Calu3 (cell line): ENCODE measurements around the gene PKHD1. TPM values are rescaled to one million over a fixed set of nuclear protein-coding genes. Genes with fewer than 3 reads are reported as not detected.

Experiments used
- BruUV-seq: library from RNA; stranded (reverse); fragments of 400-500 nt; replicated peaks from 2 replicates; lab custom pipeline; 2021; lab: Mats Ljungman, UMichigan
- CTCF ChIA-PET: fragments of 300-600 bp; sonication (Branson Sonifier 250); formaldehyde crosslinking; loops from one replicate; lab custom pipeline; 2022; ENCODE audit warnings: antibody characterized with exemption; lab: Charles Lee
- DNase-seq: peaks from one replicate; pipeline ENCODE4 v3.0.0; 2022
- H3K27ac Mint-ChIP-seq: one replicate; pipeline ENCODE4 v1.8.0; 2022; ENCODE audit warnings: mixed read lengths; ENCODE audit not compliant: unreplicated experiment
- H3K27me3 Mint-ChIP-seq: one replicate; pipeline ENCODE4 v1.8.0; 2022; ENCODE audit warnings: mixed read lengths; ENCODE audit not compliant: unreplicated experiment
- H3K36me3 Mint-ChIP-seq: one replicate; pipeline ENCODE4 v1.8.0; 2022; ENCODE audit warnings: mild to moderate bottlenecking, moderate library complexity, mixed read lengths; ENCODE audit not compliant: insufficient read depth, unreplicated experiment
- H3K4me1 Mint-ChIP-seq: one replicate; pipeline ENCODE4 v1.8.0; 2022; ENCODE audit warnings: mild to moderate bottlenecking, low read depth, mixed read lengths; ENCODE audit not compliant: unreplicated experiment
- H3K4me3 Mint-ChIP-seq: one replicate; pipeline ENCODE4 v1.8.0; 2022; ENCODE audit warnings: mild to moderate bottlenecking, low read depth, moderate library complexity, mixed read lengths; ENCODE audit not compliant: unreplicated experiment
- H3K9me3 Mint-ChIP-seq: one replicate; pipeline ENCODE4 v1.8.0; 2022; ENCODE audit warnings: low read depth, mixed read lengths; ENCODE audit not compliant: unreplicated experiment
- CTCF ChIP-seq: fragments of 200-600 bp; IDR thresholded peaks from one replicate; pipeline ENCODE4 v1.8.0; 2022; ENCODE audit warnings: antibody characterized with exemption; ENCODE audit not compliant: unreplicated experiment
- intact Hi-C: fragments of 100-400 bp; cut with micrococcal nuclease; formaldehyde crosslinking; loops from one replicate; pipeline ENCODE4 v1.10.0; 2022; ENCODE audit not compliant: unreplicated experiment
- total RNA-seq: library from RNA; stranded (reverse); gene quantifications from 2 replicates; pipeline ENCODE4 v1.2.3, GENCODE V29; 2022

Gene PKHD1
- total RNA-seq, 1 experiment from 2014 or later = 25.2 TPM

GRCh38 chr6:52000064-52000463 lies 87.3 kb downstream of the PKHD1 start:
- peaks cover 4% of the 10 kb centered on the region for H3K36me3 Mint-ChIP-seq
- BruUV-seq = no TSS peak
- intact Hi-C loops = no loop called here
- no peaks in the 10 kb centered on the region for H3K27me3 Mint-ChIP-seq
- H3K4me1 Mint-ChIP-seq = no peaks in the 10 kb centered on the region
- H3K9me3 Mint-ChIP-seq = no peaks in the 10 kb centered on the region
- no peak for DNase-seq
- CTCF ChIA-PET = no interaction called here
- no peak for TF ChIP-seq CTCF
- no peak overlapping the region for H3K27ac Mint-ChIP-seq
- no peak overlapping the region for H3K4me3 Mint-ChIP-seq

DNA sequence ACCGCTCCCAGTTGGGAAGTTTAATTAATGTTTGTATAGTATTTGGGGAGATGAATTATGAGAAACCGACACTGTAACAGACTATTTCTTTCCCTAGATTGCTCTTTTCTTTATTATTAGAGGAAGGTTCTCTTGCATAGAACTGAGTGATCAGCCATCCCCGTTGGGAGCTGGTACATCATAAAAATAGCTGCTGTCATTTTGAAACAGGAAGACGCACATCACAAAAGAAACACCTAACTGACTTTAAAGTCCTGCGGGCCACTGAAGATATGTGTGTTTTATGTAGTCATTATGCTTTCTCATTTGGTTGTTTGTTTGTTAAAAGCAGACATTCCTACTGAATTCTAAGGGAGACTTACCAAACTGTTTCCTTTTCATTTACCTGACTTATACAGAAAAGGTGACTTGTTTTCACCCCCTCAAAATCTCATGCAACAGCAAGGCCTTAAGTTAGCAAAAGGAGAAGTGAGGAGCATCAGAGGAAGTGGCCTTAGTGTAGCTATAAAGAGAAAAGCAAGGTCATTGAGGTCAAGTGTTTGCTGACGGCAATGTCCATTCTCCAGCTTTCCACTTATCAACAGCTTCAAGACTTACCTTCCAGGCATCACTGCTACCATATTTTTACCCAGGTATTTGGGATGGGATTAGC lies 91.0 kb downstream of the PKHD1 start:
- CTCF ChIA-PET = no interaction called here
- H3K4me1 Mint-ChIP-seq = no peaks in the 10 kb centered on the region
- DNase-seq = no peak
- H3K9me3 Mint-ChIP-seq = no peaks in the 10 kb centered on the region
- intact Hi-C loops = no loop called here
- no peak overlapping the region for H3K4me3 Mint-ChIP-seq
- H3K27ac Mint-ChIP-seq = no peak overlapping the region
- BruUV-seq = no TSS peak
- peaks cover 7% of the 10 kb centered on the region for H3K36me3 Mint-ChIP-seq
- TF ChIP-seq CTCF = no peak
- H3K27me3 Mint-ChIP-seq = no peaks in the 10 kb centered on the region

DNA sequence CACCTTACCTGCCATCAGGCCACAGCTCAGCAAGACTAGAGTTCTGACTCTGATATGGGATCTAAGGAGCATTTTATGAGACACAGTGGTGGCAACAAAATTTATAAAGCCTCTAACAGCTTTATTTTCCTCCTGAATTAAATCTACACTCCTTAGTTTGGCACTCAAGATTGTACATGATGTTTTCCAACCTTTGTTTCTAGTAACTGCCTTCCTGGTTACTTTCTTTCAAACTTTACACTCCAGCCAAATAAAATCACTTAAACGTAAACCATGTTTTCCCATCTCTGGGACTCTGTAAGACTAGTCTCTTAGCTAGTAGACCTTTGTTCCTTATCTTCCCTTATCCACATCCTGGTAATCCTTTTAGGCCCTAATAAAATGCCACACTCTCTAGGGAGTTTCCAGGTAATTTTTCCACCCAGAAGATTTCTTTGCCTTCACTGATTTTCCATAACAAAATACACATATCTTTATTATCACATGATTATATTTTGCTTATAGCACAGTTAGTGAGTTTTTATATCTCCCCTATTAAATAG lies 92.1 kb downstream of the PKHD1 start:
- intact Hi-C loops = no loop called here
- Mint-ChIP-seq H3K9me3 (no peaks in the 10 kb centered on the region), H3K27ac (no peak overlapping the region), H3K36me3 (peaks cover 7% of the 10 kb centered on the region), H3K4me1 (no peaks in the 10 kb centered on the region), H3K4me3 (no peak overlapping the region), H3K27me3 (no peaks in the 10 kb centered on the region)
- CTCF ChIA-PET = interaction anchor here (0.6 kb wide), 1 partner anchor 546 kb away, joined by 4 read pairs; no protein-coding TSS in a partner anchor
- no peak for TF ChIP-seq CTCF
- no peak for DNase-seq
- BruUV-seq = no TSS peak

- no peak for DNase-seq
- Mint-ChIP-seq H3K27ac (no peak overlapping the region), H3K4me1 (no peaks in the 10 kb centered on the region), H3K4me3 (no peak overlapping the region), H3K9me3 (no peaks in the 10 kb centered on the region), H3K36me3 (peaks cover 7% of the 10 kb centered on the region), H3K27me3 (no peaks in the 10 kb centered on the region)
- BruUV-seq = no TSS peak
- CTCF ChIA-PET = no interaction called here
- no peak for TF ChIP-seq CTCF
- intact Hi-C loops = no loop called here
Observed at GRCh38 chr6:51992876-51993275, 94.5 kb downstream of the PKHD1 start.
